Naive thymus-derived CD4-positive, alpha-beta T cell (primary cell): ENCODE measurements around the gene GLS2. TPM values are rescaled to one million over a fixed set of nuclear protein-coding genes. Genes with fewer than 3 reads are reported as not detected.
"Not testable (repeated sequence)": the region's sequence is repeated elsewhere in the genome, so short reads cannot be mapped to it uniquely, and the experiment has no call there.

Experiments
- ATAC-seq: fragments of 150-1000 bp; cut with Tn5 transposase; 2 replicates; pipeline ENCODE4 v1.10.0; 2021; ENCODE audit warnings: mild to moderate bottlenecking, moderate library complexity
- CTCF ChIA-PET: fragments of 350-600 bp; sonication (Branson Sonifier 250); formaldehyde crosslinking; loops from one replicate; lab custom pipeline; 2021; ENCODE audit warnings: antibody characterized with exemption; lab: Charles Lee
- POLR2A ChIA-PET: fragments of 350-600 bp; sonication (Branson Sonifier 250); formaldehyde crosslinking; loops from one replicate; lab custom pipeline; 2021; ENCODE audit warnings: antibody characterized with exemption, inconsistent platforms; lab: Charles Lee
- DNase-seq, 9 donors: peaks; one replicate each; pipeline versions ENCODE4 v3.0.0 to v3.0.0-alpha.2; 2020 to 2022; ENCODE audit warnings: mixed read lengths in 1 of 9
- H3K27ac ChIP-seq: one replicate; pipeline ENCODE4 v1.7.0; 2013; ENCODE audit warnings: mild to moderate bottlenecking, low read depth, low read length, moderate library complexity
- H3K27me3 ChIP-seq, 2 donors: one replicate each; pipeline ENCODE4 v1.7.0; 2013; ENCODE audit warnings: low read length in 2 of 2, mild to moderate bottlenecking in 2 of 2, moderate library complexity in 2 of 2; ENCODE audit not compliant: control insufficient read depth in 2 of 2, insufficient read depth in 2 of 2
- H3K36me3 ChIP-seq, 3 experiments: 1 replicate in 2 of 3; 2 replicates in 1 of 3; pipeline ENCODE4 v1.7.0; 2013; ENCODE audit warnings: low read length in 3 of 3, mild to moderate bottlenecking in 3 of 3, moderate library complexity in 1 of 3; ENCODE audit not compliant: insufficient read depth in 3 of 3, control insufficient read depth in 2 of 3
- H3K4me1 ChIP-seq, 2 donors: one replicate each; pipeline ENCODE4 v1.7.0; 2013; ENCODE audit warnings: low read length in 2 of 2, mild to moderate bottlenecking in 2 of 2, moderate library complexity in 1 of 2; ENCODE audit not compliant: control insufficient read depth in 2 of 2, insufficient read depth in 2 of 2
- H3K4me3 ChIP-seq: 2 replicates; pipeline ENCODE4 v1.7.0; 2013; ENCODE audit warnings: mild to moderate bottlenecking, low read length
- H3K9me3 ChIP-seq, 3 experiments: 1 replicate in 2 of 3; 2 replicates in 1 of 3; pipeline ENCODE4 v1.7.0; 2013; ENCODE audit warnings: low read length in 3 of 3; ENCODE audit not compliant: control insufficient read depth in 2 of 3
- H3K27ac Mint-ChIP-seq, 9 donors: one replicate each; pipeline ENCODE4 v1.8.0; 2020 to 2022; ENCODE audit warnings: mixed read lengths in 9 of 9, mild to moderate bottlenecking in 8 of 9, moderate library complexity in 5 of 9, inconsistent platforms in 2 of 9
- H3K27me3 Mint-ChIP-seq, 5 donors: one replicate each; pipeline ENCODE4 v1.8.0; 2021 to 2022; ENCODE audit warnings: mixed read lengths in 5 of 5, mild to moderate bottlenecking in 1 of 5
- H3K36me3 Mint-ChIP-seq, 5 donors: one replicate each; pipeline ENCODE4 v1.8.0; 2020 to 2022; ENCODE audit warnings: mixed read lengths in 5 of 5, mild to moderate bottlenecking in 3 of 5, inconsistent platforms in 1 of 5
- H3K4me1 Mint-ChIP-seq, 7 donors: one replicate each; pipeline ENCODE4 v1.8.0; 2020 to 2022; ENCODE audit warnings: mixed read lengths in 7 of 7, mild to moderate bottlenecking in 3 of 7, inconsistent platforms in 1 of 7
- H3K4me3 Mint-ChIP-seq, 10 donors: one replicate each; pipeline ENCODE4 v1.8.0; 2020 to 2022; ENCODE audit warnings: mild to moderate bottlenecking in 10 of 10, mixed read lengths in 10 of 10, moderate library complexity in 6 of 10, inconsistent platforms in 2 of 10
- H3K9me3 Mint-ChIP-seq, 11 donors: one replicate each; pipeline ENCODE4 v1.8.0; 2020 to 2022; ENCODE audit warnings: mixed read lengths in 11 of 11, mild to moderate bottlenecking in 4 of 11, inconsistent platforms in 1 of 11, moderate library complexity in 1 of 11
- intact Hi-C, 2 donors: fragments of 100-400 bp; cut with micrococcal nuclease; formaldehyde crosslinking; loops; one replicate each; pipeline ENCODE4 v1.15.1; 2023
- polyA plus RNA-seq, 2 donors: library from polyadenylated mRNA; unstranded; fragments of 300-500 nt; fragmentation: Illumina TruSeq; gene quantifications; one replicate each; pipeline ENCODE4 v1.2.3, GENCODE V29; 2021
- total RNA-seq, 6 experiments: library from RNA in 5 of 6; stranded (reverse) in 5 of 6; gene quantifications; 1 replicate in 5 of 6; 2 replicates in 1 of 6; pipeline ENCODE4 v1.2.3 and lab custom pipeline; 2021 to 2026

The GLS2 gene
- total and polyA plus RNA-seq, 7 experiments from 2014 or later: 0.94 to 10.2 (median 5.9) TPM

GRCh38 chr12:56448860-56449621 is 38.9 kb downstream of the GLS2 start, which contains the start of gene TIMELESS:
TSS of gene TIMELESS (minus strand) at chr12:56449426. CDS start at chr12:56434170, 15,256 bp downstream.
- POLR2A ChIA-PET: interaction anchor here (0.6 to 3.8 kb wide), 18 partner anchors 15 to 859 kb away, joined by 3 to 20 read pairs (median 4); partner anchors contain the start of genes CNPY2, IL23A, PTGES3 and RPL41
- Histone ChIP-seq H3K27me3 (no peaks in the 10 kb centered on the region), H3K36me3 (no peaks in the 10 kb centered on the region), H3K4me1 (peaks cover 0 to 7% of the 10 kb centered on the region in 2 donors), H3K4me3 (peak within 1 kb of the TSS; percentile 97), H3K27ac (peak within 1 kb of the TSS; percentile 74), H3K9me3 (no peaks in the 10 kb centered on the region)
- H3K4me1 Mint-ChIP-seq: peaks cover 12 to 36% (median 24%) of the 10 kb centered on the region in 7 donors
- peak within 1 kb of the TSS; percentile 86 to 98 (median 93) for H3K27ac Mint-ChIP-seq
- peaks cover 0 to 11% (median 3%) of the 10 kb centered on the region in 5 donors for H3K36me3 Mint-ChIP-seq
- peak; percentile 98 for ATAC-seq
- intact Hi-C loops: loop anchor here (1.0 to 5.0 kb wide), 12 partner anchors 15 to 322 kb away; partner anchors contain the start of genes CS (in 2 of the 2), SPRYD4 (in 2 of the 2), STAT2 (in 2 of the 2) and ANKRD52 (in 1 of the 2)
- CTCF ChIA-PET: interaction anchor here (0.6 to 4.1 kb wide), 5 partner anchors 13 to 709 kb away, joined by 3 to 22 read pairs (median 4); partner anchors contain the start of genes COQ10A and STAT2
- H3K4me3 Mint-ChIP-seq: peak within 1 kb of the TSS; percentile 77 to 94 (median 92)
- no peaks in the 10 kb centered on the region for H3K27me3 Mint-ChIP-seq
- peaks cover 0 to 6% (median 3%) of the 10 kb centered on the region in 11 donors for H3K9me3 Mint-ChIP-seq
- peak; percentile 74 to 89 (median 85) for DNase-seq

- DNase-seq, H3K27ac Mint-ChIP-seq, POLR2A ChIA-PET, H3K27ac ChIP-seq, H3K27me3 Mint-ChIP-seq, intact Hi-C loops, H3K4me1 ChIP-seq, H3K9me3 ChIP-seq, H3K27me3 ChIP-seq, H3K36me3 ChIP-seq, H3K4me3 ChIP-seq, CTCF ChIA-PET, ATAC-seq, H3K4me3 Mint-ChIP-seq: not testable (repeated sequence)
- H3K4me1 Mint-ChIP-seq: peaks cover 4 to 37% (median 10%) of the 10 kb centered on the region in 7 donors
- H3K36me3 Mint-ChIP-seq: peaks cover 0 to 24% (median 9%) of the 10 kb centered on the region in 5 donors
- peaks cover 0 to 12% (median 6%) of the 10 kb centered on the region in 11 donors for H3K9me3 Mint-ChIP-seq
These were observed 44.8 kb downstream of the GLS2 start for GRCh38 chr12:56443208-56443607.

- peaks cover 0 to 9% (median 0%) of the 10 kb centered on the region in 7 donors for H3K4me1 Mint-ChIP-seq
- no peaks in the 10 kb centered on the region for H3K27me3 Mint-ChIP-seq
- POLR2A ChIA-PET: interaction anchor here (1.1 kb wide), 1 partner anchor 12 kb away, joined by 5 read pairs; no protein-coding TSS in a partner anchor
These were observed 50.4 kb downstream of the GLS2 start for GRCh38 chr12:56437430-56438176.

GRCh38 chr12:56434828-56435227 is 53.1 kb downstream of the GLS2 start:
- peaks cover 0 to 24% (median 7%) of the 10 kb centered on the region in 5 donors for H3K36me3 Mint-ChIP-seq
- ATAC-seq: no peak
- no peak overlapping the region for H3K4me3 Mint-ChIP-seq
- no peaks in the 10 kb centered on the region for H3K9me3 Mint-ChIP-seq
- Histone ChIP-seq H3K27me3 (no peaks in the 10 kb centered on the region), H3K4me3 (no peak overlapping the region), H3K36me3 (peaks cover 0 to 6% (median 0%) of the 10 kb centered on the region in 3 experiments), H3K27ac (no peak overlapping the region), H3K4me1 (no peaks in the 10 kb centered on the region), H3K9me3 (no peaks in the 10 kb centered on the region)
- peaks cover 0 to 5% (median 0%) of the 10 kb centered on the region in 7 donors for H3K4me1 Mint-ChIP-seq
- DNase-seq: no peak
- no peak overlapping the region for H3K27ac Mint-ChIP-seq
- ChIA-PET POLR2A (no interaction called here), CTCF (no interaction called here)
- intact Hi-C loops: no loop called here
- no peaks in the 10 kb centered on the region for H3K27me3 Mint-ChIP-seq

More at GRCh38 chr12:56437430-56438176, 50.4 kb downstream of the GLS2 start:
- intact Hi-C loops: no loop called here
- no peaks in the 10 kb centered on the region for H3K4me1 ChIP-seq
- no peaks in the 10 kb centered on the region for H3K27me3 ChIP-seq
- Mint-ChIP-seq H3K27ac (peak overlapping the region in 2 of 9 donors; percentile 65 to 77), H3K4me3 (no peak overlapping the region), H3K9me3 (no peaks in the 10 kb centered on the region), H3K36me3 (peaks cover 0 to 11% (median 6%) of the 10 kb centered on the region in 5 donors)
- H3K4me3 ChIP-seq: no peak overlapping the region
- H3K9me3 ChIP-seq: no peaks in the 10 kb centered on the region
- no peak for ATAC-seq
- peaks cover 0 to 6% (median 0%) of the 10 kb centered on the region in 3 experiments for H3K36me3 ChIP-seq
- H3K27ac ChIP-seq: no peak overlapping the region
- CTCF ChIA-PET: interaction anchor here (0.7 to 0.8 kb wide), 2 partner anchors 27 to 105 kb away, joined by 3 to 10 read pairs; no protein-coding TSS in a partner anchor
- no peak for DNase-seq

GRCh38 chr12:56431850-56432249 is 56.1 kb downstream of the GLS2 start:
- H3K27me3 Mint-ChIP-seq: no peaks in the 10 kb centered on the region
- ATAC-seq (no peak), DNase-seq (no peak)
- Histone ChIP-seq H3K4me3 (no peak overlapping the region), H3K27me3 (no peaks in the 10 kb centered on the region), H3K27ac (no peak overlapping the region), H3K9me3 (no peaks in the 10 kb centered on the region), H3K36me3 (peaks cover 0 to 6% (median 0%) of the 10 kb centered on the region in 3 experiments), H3K4me1 (no peaks in the 10 kb centered on the region)
- ChIA-PET CTCF (no interaction called here), POLR2A (no interaction called here)
- H3K27ac Mint-ChIP-seq: no peak overlapping the region
- no peaks in the 10 kb centered on the region for H3K9me3 Mint-ChIP-seq
- intact Hi-C loops: no loop called here
- no peaks in the 10 kb centered on the region for H3K4me1 Mint-ChIP-seq
- H3K36me3 Mint-ChIP-seq: peaks cover 0 to 37% (median 10%) of the 10 kb centered on the region in 5 donors
- no peak overlapping the region for H3K4me3 Mint-ChIP-seq

GRCh38 chr12:56431288-56431687 is 56.7 kb downstream of the GLS2 start:
- Mint-ChIP-seq H3K27me3 (no peaks in the 10 kb centered on the region), H3K27ac (no peak overlapping the region), H3K9me3 (no peaks in the 10 kb centered on the region), H3K4me1 (no peaks in the 10 kb centered on the region), H3K36me3 (peaks cover 0 to 37% (median 8%) of the 10 kb centered on the region in 5 donors), H3K4me3 (no peak overlapping the region)
- Histone ChIP-seq H3K4me1 (no peaks in the 10 kb centered on the region), H3K27me3 (no peaks in the 10 kb centered on the region), H3K36me3 (peaks cover 0 to 6% (median 0%) of the 10 kb centered on the region in 3 experiments), H3K27ac (no peak overlapping the region), H3K4me3 (no peak overlapping the region), H3K9me3 (no peaks in the 10 kb centered on the region)
- intact Hi-C loops: no loop called here
- POLR2A ChIA-PET: no interaction called here
- DNase-seq: no peak
- CTCF ChIA-PET: interaction anchor here (0.7 kb wide), 1 partner anchor 229 kb away, joined by 3 read pairs; no protein-coding TSS in a partner anchor
- no peak for ATAC-seq
